Neutrophil (primary cell): ENCODE data around the gene PNLIP.

Source experiments
- H3K27ac ChIP-seq: fragments of 200-600 bp; sonication (generic); 2 replicates; pipeline ENCODE4 v1.5.1; 2016; ENCODE audit warnings: mild to moderate bottlenecking, moderate library complexity
- H3K27me3 ChIP-seq: fragments of 200-600 bp; sonication (generic); 2 replicates; pipeline ENCODE4 v1.6.0; 2016; ENCODE audit warnings: mild to moderate bottlenecking
- H3K36me3 ChIP-seq: fragments of 200-600 bp; sonication (generic); 2 replicates; pipeline ENCODE4 v1.5.1; 2017
- H3K4me1 ChIP-seq, 2 experiments: fragments of 200-600 bp in 1 of 2; sonication (generic) in 1 of 2; 1 replicate in 1 of 2; 2 replicates in 1 of 2; pipeline versions ENCODE4 v1.5.1 to v1.6.1; 2013 to 2016; ENCODE audit warnings: low read depth in 1 of 2, low read length in 1 of 2, mild to moderate bottlenecking in 1 of 2, moderate library complexity in 1 of 2; ENCODE audit not compliant: control insufficient read depth in 1 of 2, insufficient read depth in 1 of 2
- H3K4me3 ChIP-seq, 2 experiments: fragments of 200-600 bp in 1 of 2; sonication (generic) in 1 of 2; 1 replicate in 1 of 2; 2 replicates in 1 of 2; pipeline ENCODE4 v1.5.1; 2013 to 2016; ENCODE audit warnings: low read depth in 1 of 2, low read length in 1 of 2, mild to moderate bottlenecking in 1 of 2, moderate library complexity in 1 of 2
- H3K9me3 ChIP-seq: fragments of 200-600 bp; sonication (generic); 2 replicates; pipeline ENCODE4 v1.5.1; 2016
- CTCF ChIP-seq: fragments of 200-600 bp; sonication (generic); IDR thresholded peaks from 2 replicates; pipeline ENCODE4 v1.5.1; 2016; ENCODE audit warnings: antibody characterized with exemption

The PNLIP gene

GRCh38 chr10:116554628-116555027 lies 8.9 kb downstream of the PNLIP start:
- no peak for TF ChIP-seq CTCF

GRCh38 chr10:116555880-116556279 lies 10.1 kb downstream of the PNLIP start:
- Histone ChIP-seq H3K27ac (no peak overlapping the region), H3K27me3 (no peaks in the 10 kb centered on the region), H3K4me1 (no peaks in the 10 kb centered on the region), H3K36me3 (no peaks in the 10 kb centered on the region), H3K4me3 (no peak overlapping the region), H3K9me3 (no peaks in the 10 kb centered on the region)
- TF ChIP-seq CTCF = no peak

More at GRCh38 chr10:116554628-116555027, 8.9 kb downstream of the PNLIP start:
- H3K27ac ChIP-seq = no peak overlapping the region
- no peak overlapping the region for H3K4me3 ChIP-seq
- H3K9me3 ChIP-seq = no peaks in the 10 kb centered on the region
- H3K4me1 ChIP-seq = no peaks in the 10 kb centered on the region
- H3K36me3 ChIP-seq = no peaks in the 10 kb centered on the region
- no peaks in the 10 kb centered on the region for H3K27me3 ChIP-seq

- TF ChIP-seq CTCF = no peak
Observed at GRCh38 chr10:116557305-116557880, 11.7 kb downstream of the PNLIP start.

GRCh38 chr10:116565534-116565933 lies 19.8 kb downstream of the PNLIP start:
- Histone ChIP-seq H3K36me3 (no peaks in the 10 kb centered on the region), H3K27me3 (no peaks in the 10 kb centered on the region), H3K27ac (no peak overlapping the region), H3K4me1 (no peaks in the 10 kb centered on the region), H3K4me3 (no peak overlapping the region), H3K9me3 (no peaks in the 10 kb centered on the region)
- no peak for TF ChIP-seq CTCF

More at GRCh38 chr10:116557305-116557880, 11.7 kb downstream of the PNLIP start:
- no peaks in the 10 kb centered on the region for H3K36me3 ChIP-seq
- H3K27me3 ChIP-seq = no peaks in the 10 kb centered on the region
- no peaks in the 10 kb centered on the region for H3K4me1 ChIP-seq
- no peak overlapping the region for H3K4me3 ChIP-seq
- H3K27ac ChIP-seq = no peak overlapping the region
- no peaks in the 10 kb centered on the region for H3K9me3 ChIP-seq

GRCh38 chr10:116566932-116567331 lies 21.2 kb downstream of the PNLIP start:
- H3K9me3 ChIP-seq = no peaks in the 10 kb centered on the region
- no peak for TF ChIP-seq CTCF

More at GRCh38 chr10:116566932-116567331, 21.2 kb downstream of the PNLIP start:
- Histone ChIP-seq H3K4me1 (no peaks in the 10 kb centered on the region), H3K4me3 (no peak overlapping the region), H3K27ac (no peak overlapping the region), H3K27me3 (no peaks in the 10 kb centered on the region), H3K36me3 (no peaks in the 10 kb centered on the region)
